Kidney (tissue), 14 donors: ENCODE measurements around the gene SSX3. TPM values are rescaled to one million over a fixed set of nuclear protein-coding genes. Genes with fewer than 3 reads are reported as not detected.
"Not testable (repeated sequence)": the region's sequence is repeated elsewhere in the genome, so short reads cannot be mapped to it uniquely, and the experiment has no call there.

Experiments
- DNase-seq, 5 donors: peaks; one replicate each; pipeline ENCODE4 v3.0.0-alpha.2; 2013 to 2020
- FAIRE-seq: peaks from 2 replicates; lab custom pipeline; 2012; peaks lifted over from hg19 to GRCh38; lab: Jason Lieb, UNC
- H3K27ac ChIP-seq, 2 donors: one replicate each; pipeline ENCODE4 v1.7.0; 2013; ENCODE audit warnings: low read depth in 2 of 2, low read length in 2 of 2, inconsistent platforms in 1 of 2
- H3K27me3 ChIP-seq: one replicate; pipeline ENCODE4 v1.7.1; 2013; ENCODE audit warnings: low read length, inconsistent platforms; ENCODE audit not compliant: control insufficient read depth, insufficient read depth
- H3K36me3 ChIP-seq, 3 donors: one replicate each; pipeline versions ENCODE4 v1.7.0 to v1.7.1; 2013; ENCODE audit warnings: low read length in 3 of 3, control low read depth in 1 of 3, inconsistent platforms in 1 of 3; ENCODE audit not compliant: insufficient read depth in 3 of 3, control insufficient read depth in 2 of 3
- H3K4me1 ChIP-seq, 3 donors: one replicate each; pipeline versions ENCODE4 v1.7.0 to v1.7.1; 2013; ENCODE audit warnings: low read length in 3 of 3, inconsistent platforms in 1 of 3, low read depth in 1 of 3; ENCODE audit not compliant: control insufficient read depth in 2 of 3, insufficient read depth in 2 of 3
- H3K4me3 ChIP-seq, 3 donors: one replicate each; pipeline versions ENCODE4 v1.7.0 to v1.8.1; 2013; ENCODE audit warnings: low read length in 3 of 3, control low read depth in 1 of 3, inconsistent platforms in 1 of 3
- H3K9ac ChIP-seq, 3 donors: one replicate each; pipeline versions ENCODE4 v1.7.0 to v1.7.1; 2013; ENCODE audit warnings: low read length in 3 of 3, control low read depth in 1 of 3, inconsistent platforms in 1 of 3
- H3K9me3 ChIP-seq, 3 donors: one replicate each; pipeline versions ENCODE4 v1.7.0 to v1.7.1; 2013; ENCODE audit warnings: low read length in 3 of 3, control low read depth in 1 of 3, inconsistent platforms in 1 of 3; ENCODE audit not compliant: control insufficient read depth in 2 of 3, insufficient read depth in 1 of 3
- intact Hi-C: fragments of 100-400 bp; cut with DNase I; formaldehyde crosslinking; loops from one replicate; pipeline ENCODE4 v1.11.1; 2022
- polyA plus RNA-seq: library from polyadenylated mRNA; stranded (reverse); fragments of 350-450 nt; fragmentation: Illumina TruSeq; extraction: RNeasy Lipid Tissue Mini Kit (QIAGEN cat#74804); gene quantifications from one replicate; pipeline ENCODE4 v1.2.3, GENCODE V29; 2014; ENCODE audit warnings: low read depth, low replicate concordance; ENCODE audit not compliant: insufficient read depth
- total RNA-seq: library from RNA; stranded (reverse); fragmentation: NEBNext Ultra II Directional; extraction: Animal tissue kit (Norgen Biotek cat#: 25700); gene quantifications from one replicate; pipeline ENCODE4 v1.2.1, GENCODE V29; 2021
- TF ChIP-seq, protein P1 (sequence below): IDR thresholded peaks from 3 replicates; pipeline ENCODE4 v1.5.1; 2012; ENCODE audit warnings: mild to moderate bottlenecking, moderate library complexity, borderline replicate concordance; ENCODE audit not compliant: insufficient read depth; ENCODE audit errors: extremely low read depth
- donor health status: control.
- donor health status: control.
- donor health status: control.
- donor health status: control.
- donor health status: control.
- donor health status: DM: yes; HTN: yes; CAD: no.
- donor health status: Normal renal cell carcinoma (clear cell type).

Gene SSX3
- total and polyA plus RNA-seq, 2 donors from 2014 or later: not detected

DNA sequence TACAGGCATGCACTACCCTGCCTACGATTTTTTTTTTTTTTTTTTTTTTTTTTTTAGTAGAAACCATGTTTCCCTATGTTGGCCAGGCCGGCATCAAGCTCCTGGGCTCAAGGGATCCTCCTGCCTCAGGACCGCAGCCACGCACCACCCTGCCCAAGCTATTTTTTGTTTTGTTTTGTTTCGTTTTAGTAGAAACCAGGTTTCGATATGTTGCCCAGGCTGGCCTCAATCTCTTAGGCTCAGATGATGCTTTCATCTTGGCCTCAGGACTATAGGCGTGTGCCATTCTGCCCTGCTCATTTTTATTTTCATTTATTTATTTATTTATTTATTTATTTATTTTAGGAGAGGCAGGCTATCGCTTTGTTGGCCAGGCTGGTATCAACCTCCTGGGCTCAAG, 1.2 kb upstream of the SSX3 start:
- intact Hi-C loops: no loop called here
- Histone ChIP-seq H3K36me3 (no peaks in the 10 kb centered on the region), H3K4me3 (no peak overlapping the region), H3K27me3 (no peaks in the 10 kb centered on the region), H3K4me1 (no peaks in the 10 kb centered on the region), H3K9ac (no peak overlapping the region), H3K27ac (no peak overlapping the region), H3K9me3 (no peaks in the 10 kb centered on the region)
- TF ChIP-seq, protein P1, sequence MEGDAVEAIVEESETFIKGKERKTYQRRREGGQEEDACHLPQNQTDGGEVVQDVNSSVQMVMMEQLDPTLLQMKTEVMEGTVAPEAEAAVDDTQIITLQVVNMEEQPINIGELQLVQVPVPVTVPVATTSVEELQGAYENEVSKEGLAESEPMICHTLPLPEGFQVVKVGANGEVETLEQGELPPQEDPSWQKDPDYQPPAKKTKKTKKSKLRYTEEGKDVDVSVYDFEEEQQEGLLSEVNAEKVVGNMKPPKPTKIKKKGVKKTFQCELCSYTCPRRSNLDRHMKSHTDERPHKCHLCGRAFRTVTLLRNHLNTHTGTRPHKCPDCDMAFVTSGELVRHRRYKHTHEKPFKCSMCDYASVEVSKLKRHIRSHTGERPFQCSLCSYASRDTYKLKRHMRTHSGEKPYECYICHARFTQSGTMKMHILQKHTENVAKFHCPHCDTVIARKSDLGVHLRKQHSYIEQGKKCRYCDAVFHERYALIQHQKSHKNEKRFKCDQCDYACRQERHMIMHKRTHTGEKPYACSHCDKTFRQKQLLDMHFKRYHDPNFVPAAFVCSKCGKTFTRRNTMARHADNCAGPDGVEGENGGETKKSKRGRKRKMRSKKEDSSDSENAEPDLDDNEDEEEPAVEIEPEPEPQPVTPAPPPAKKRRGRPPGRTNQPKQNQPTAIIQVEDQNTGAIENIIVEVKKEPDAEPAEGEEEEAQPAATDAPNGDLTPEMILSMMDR: no peak
- DNase-seq: no peak
- FAIRE-seq: no peak

GRCh38 chrX:48346059-48346458, 10.4 kb downstream of the SSX3 start:
- intact Hi-C loops, H3K4me3 ChIP-seq, H3K36me3 ChIP-seq, H3K27me3 ChIP-seq, H3K9me3 ChIP-seq, FAIRE-seq, H3K4me1 ChIP-seq, DNase-seq, H3K9ac ChIP-seq, H3K27ac ChIP-seq: not testable (repeated sequence)

DNA sequence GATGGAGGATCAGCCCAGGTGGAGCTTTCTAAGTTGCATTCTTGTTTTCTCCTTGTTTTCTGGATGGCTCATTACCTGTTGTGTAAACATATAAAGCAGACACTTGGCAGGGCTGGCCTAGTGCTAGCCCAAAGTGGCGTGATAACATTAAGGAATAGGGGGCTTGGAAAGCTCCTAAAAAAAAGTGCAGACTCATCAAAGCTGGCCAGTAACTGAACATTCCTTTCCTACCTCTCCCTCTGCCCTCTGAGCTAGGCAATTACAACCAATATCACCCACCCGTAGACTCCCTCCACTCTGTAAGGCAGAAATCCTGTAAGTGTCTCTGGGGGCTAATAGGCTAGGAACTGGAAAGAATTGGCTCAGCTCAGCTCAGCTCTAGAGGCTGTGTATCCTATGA, 42.5 kb downstream of the SSX3 start:
- H3K9ac ChIP-seq, H3K27me3 ChIP-seq, intact Hi-C loops, H3K9me3 ChIP-seq, H3K4me1 ChIP-seq, FAIRE-seq, H3K27ac ChIP-seq, DNase-seq, H3K4me3 ChIP-seq, H3K36me3 ChIP-seq: not testable (repeated sequence)

DNA sequence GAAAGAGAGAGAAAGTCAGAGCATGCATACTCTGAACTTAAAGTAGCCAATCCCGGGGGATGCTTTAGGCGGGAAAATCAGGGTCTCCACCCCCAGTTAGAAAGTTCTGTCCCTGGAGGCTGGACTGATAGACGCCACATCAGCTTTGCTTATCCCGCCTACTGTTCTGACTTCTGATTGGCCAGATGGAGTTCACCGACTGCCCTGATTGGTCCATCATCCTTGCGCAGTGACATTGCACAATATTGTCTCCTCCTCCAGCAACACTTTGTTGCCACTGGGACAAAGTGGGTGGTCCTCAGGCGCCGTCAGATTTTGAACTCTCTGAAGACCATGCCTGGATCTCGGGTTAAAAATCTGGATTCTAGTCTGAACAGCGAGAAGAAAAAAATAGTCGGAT, 50.3 kb downstream of the SSX3 start:
- no peak for DNase-seq
- FAIRE-seq: no peak
- TF ChIP-seq, protein P1: no peak

More for the DNA sequence above, 50.3 kb downstream of the SSX3 start:
- Histone ChIP-seq H3K27me3 (no peaks in the 10 kb centered on the region), H3K9ac (no peak overlapping the region), H3K4me1 (no peaks in the 10 kb centered on the region), H3K27ac (no peak overlapping the region), H3K9me3 (no peaks in the 10 kb centered on the region), H3K36me3 (no peaks in the 10 kb centered on the region), H3K4me3 (no peak overlapping the region)
- intact Hi-C loops: no loop called here

Other genes with a start within 250 kb of the SSX3 start
- gene SPACA5B, start 226.1 kb downstream of the SSX3 start, total RNA-seq: not detected
- not detected for gene SPACA5B, start 226.1 kb downstream of the SSX3 start, polyA plus RNA-seq
- not detected for gene SSX5, start 159.9 kb downstream of the SSX3 start, total RNA-seq
- not detected for gene SSX5, start 159.9 kb downstream of the SSX3 start, polyA plus RNA-seq
- not detected for gene SSX1, start 101.3 kb downstream of the SSX3 start, total RNA-seq
- gene SSX1, start 101.3 kb downstream of the SSX3 start, polyA plus RNA-seq: not detected
- not detected for gene SSX4, start 26.8 kb upstream of the SSX3 start, total RNA-seq
- gene SSX4, start 26.8 kb upstream of the SSX3 start, polyA plus RNA-seq: not detected
- not detected for gene SSX4B, start 55.3 kb upstream of the SSX3 start, total RNA-seq
- not detected for gene SSX4B, start 55.3 kb upstream of the SSX3 start, polyA plus RNA-seq
- 8.3 TPM for gene SLC38A5, start 113.6 kb upstream of the SSX3 start, total RNA-seq
- 2.9 TPM for gene SLC38A5, start 113.6 kb upstream of the SSX3 start, polyA plus RNA-seq
- gene FTSJ1, start 119.5 kb upstream of the SSX3 start, total RNA-seq: 33.9 TPM
- gene FTSJ1, start 119.5 kb upstream of the SSX3 start, polyA plus RNA-seq: 30.6 TPM
- 8.9 TPM for gene PORCN, start 152.3 kb upstream of the SSX3 start, total RNA-seq
- 11.7 TPM for gene PORCN, start 152.3 kb upstream of the SSX3 start, polyA plus RNA-seq
- gene EBP, start 165.1 kb upstream of the SSX3 start, total RNA-seq: 33.8 TPM
- gene EBP, start 165.1 kb upstream of the SSX3 start, polyA plus RNA-seq: 164 TPM
- gene TBC1D25, start 183.0 kb upstream of the SSX3 start, total RNA-seq: 16.3 TPM
- 6.0 TPM for gene TBC1D25, start 183.0 kb upstream of the SSX3 start, polyA plus RNA-seq
- 265 TPM for gene RBM3, start 217.8 kb upstream of the SSX3 start, total RNA-seq
- 86.9 TPM for gene RBM3, start 217.8 kb upstream of the SSX3 start, polyA plus RNA-seq
- gene WDR13, start 240.8 kb upstream of the SSX3 start, total RNA-seq: 177 TPM
- gene WDR13, start 240.8 kb upstream of the SSX3 start, polyA plus RNA-seq: 201 TPM